ENCODE measurements around the gene RPS28. TPM values are rescaled to one million over a fixed set of nuclear protein-coding genes. Genes with fewer than 3 reads are reported as not detected.
"Not testable (repeated sequence)": the region's sequence is repeated elsewhere in the genome, so short reads cannot be mapped to it uniquely, and the experiment has no call there.

The RPS28 gene
- total and polyA plus RNA-seq, 7 donors = 431 to 1,442 (median 947) TPM

GRCh38 chr19:8316351-8317125 is 4.8 kb upstream of the RPS28 start:
- H3K4me3 ChIP-seq = no peak overlapping the region
- H3K9me3 ChIP-seq = no peaks in the 10 kb centered on the region
- 82 to 87% (median 85%) methylated on average over 14 of the region's 14 CpGs for WGBS, 3 donors
- no peak for TF ChIP-seq CTCF (IDR thresholded peaks at IDR 0.05)
- intact Hi-C loops (cut with DNase I) = no loop called here
- H3K36me3 ChIP-seq (ENCODE audit: insufficient read depth in 1 of 2, low read depth in 1 of 2) = peaks cover 0 to 63% of the 10 kb centered on the region in 2 donors
- H3K27ac ChIP-seq = no peak overlapping the region
- H3K4me1 ChIP-seq = peaks cover 16% of the 10 kb centered on the region
- DNase-seq (peak in 1 of 2 donors; percentile 36), ATAC-seq (no peak)
- H3K27me3 ChIP-seq (ENCODE audit: insufficient read depth in 3 of 3, low read length in 2 of 3) = no peaks in the 10 kb centered on the region

- Histone ChIP-seq H3K4me1 (peaks cover 28% of the 10 kb centered on the region), H3K36me3 (ENCODE audit: insufficient read depth in 1 of 2, low read depth in 1 of 2) (peaks cover 0 to 61% of the 10 kb centered on the region in 2 donors)
- DNase-seq; H3K27ac ChIP-seq; ATAC-seq; H3K4me3 ChIP-seq; H3K9me3 ChIP-seq; intact Hi-C loops (cut with DNase I); H3K27me3 ChIP-seq (ENCODE audit: insufficient read depth in 3 of 3, low read length in 2 of 3): not testable (repeated sequence)
- WGBS, 3 donors = 82 to 85% (median 83%) methylated on average over 9 of the region's 9 CpGs
These were observed 2.5 kb upstream of the RPS28 start for GRCh38 chr19:8318835-8319234.

GRCh38 chr19:8319807-8320520 is 1.3 kb upstream of the RPS28 start:
- TF ChIP-seq CTCF (IDR thresholded peaks at IDR 0.05) = no peak
- Histone ChIP-seq H3K4me1 (peaks cover 32% of the 10 kb centered on the region), H3K27me3 (ENCODE audit: insufficient read depth in 3 of 3, low read length in 2 of 3) (no peaks in the 10 kb centered on the region), H3K36me3 (ENCODE audit: insufficient read depth in 1 of 2, low read depth in 1 of 2) (peaks cover 0 to 55% of the 10 kb centered on the region in 2 donors), H3K4me3 (peak overlapping the region; percentile 99), H3K9me3 (no peaks in the 10 kb centered on the region), H3K27ac (peak overlapping the region; percentile 97)
- intact Hi-C loops (cut with DNase I) = no loop called here
- WGBS, 3 donors = 80 to 83% (median 80%) methylated on average over 19 of the region's 19 CpGs
- ATAC-seq (no peak), DNase-seq (peak in 1 of 2 donors; percentile 2)

GRCh38 chr19:8320564-8321066 is 681 bp upstream of the RPS28 start:
- no peaks in the 10 kb centered on the region for H3K27me3 ChIP-seq (ENCODE audit: insufficient read depth in 3 of 3, low read length in 2 of 3)

More at GRCh38 chr19:8320564-8321066, 681 bp upstream of the RPS28 start:
- H3K4me3 ChIP-seq = peak overlapping the region; percentile 99
- H3K27ac ChIP-seq = peak overlapping the region; percentile 97
- no peaks in the 10 kb centered on the region for H3K9me3 ChIP-seq
- peaks cover 33% of the 10 kb centered on the region for H3K4me1 ChIP-seq
- TF ChIP-seq CTCF (IDR thresholded peaks at IDR 0.05) = no peak
- 1% methylated on average over 16 of the region's 16 CpGs for WGBS, 3 donors
- ATAC-seq (peak; percentile 1 to 19 (median 9)), DNase-seq (no peak)
- H3K36me3 ChIP-seq (ENCODE audit: insufficient read depth in 1 of 2, low read depth in 1 of 2) = peaks cover 0 to 48% of the 10 kb centered on the region in 2 donors
- intact Hi-C loops (cut with DNase I) = no loop called here
